ENCODE data around the gene IKZF5.

IKZF5 gene

DNA sequence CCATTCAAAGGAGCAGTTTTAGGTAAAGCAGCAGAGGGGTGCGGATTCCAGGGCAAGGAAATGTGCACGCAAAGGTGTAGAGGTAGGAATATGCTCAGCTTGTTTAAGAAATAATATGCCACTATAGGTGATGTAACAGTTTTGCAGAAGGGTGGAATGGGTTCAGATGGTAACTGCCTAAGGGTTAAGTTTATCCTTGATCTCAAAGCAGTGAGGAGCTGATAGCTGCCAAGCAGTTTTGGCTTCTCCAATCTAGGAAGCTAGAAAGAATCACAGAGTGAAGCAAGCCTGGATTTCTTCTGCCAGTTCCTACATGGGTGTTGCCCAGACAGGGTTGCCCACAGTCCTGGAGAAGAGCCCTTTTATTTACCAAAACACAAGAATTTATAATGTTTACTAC, 6.2 kb upstream of the IKZF5 start:
- H3K4me3 ChIP-seq (ENCODE audit: low read depth, low read length), result no peak overlapping the region
- TF ChIP-seq, protein P1, sequence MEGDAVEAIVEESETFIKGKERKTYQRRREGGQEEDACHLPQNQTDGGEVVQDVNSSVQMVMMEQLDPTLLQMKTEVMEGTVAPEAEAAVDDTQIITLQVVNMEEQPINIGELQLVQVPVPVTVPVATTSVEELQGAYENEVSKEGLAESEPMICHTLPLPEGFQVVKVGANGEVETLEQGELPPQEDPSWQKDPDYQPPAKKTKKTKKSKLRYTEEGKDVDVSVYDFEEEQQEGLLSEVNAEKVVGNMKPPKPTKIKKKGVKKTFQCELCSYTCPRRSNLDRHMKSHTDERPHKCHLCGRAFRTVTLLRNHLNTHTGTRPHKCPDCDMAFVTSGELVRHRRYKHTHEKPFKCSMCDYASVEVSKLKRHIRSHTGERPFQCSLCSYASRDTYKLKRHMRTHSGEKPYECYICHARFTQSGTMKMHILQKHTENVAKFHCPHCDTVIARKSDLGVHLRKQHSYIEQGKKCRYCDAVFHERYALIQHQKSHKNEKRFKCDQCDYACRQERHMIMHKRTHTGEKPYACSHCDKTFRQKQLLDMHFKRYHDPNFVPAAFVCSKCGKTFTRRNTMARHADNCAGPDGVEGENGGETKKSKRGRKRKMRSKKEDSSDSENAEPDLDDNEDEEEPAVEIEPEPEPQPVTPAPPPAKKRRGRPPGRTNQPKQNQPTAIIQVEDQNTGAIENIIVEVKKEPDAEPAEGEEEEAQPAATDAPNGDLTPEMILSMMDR (IDR thresholded peaks at IDR 0.05; ENCODE audit: borderline replicate concordance, insufficient read depth, low read depth, low read length), result no peak

- no peak overlapping the region for H3K4me3 ChIP-seq (ENCODE audit: low read depth, low read length)
- TF ChIP-seq, protein P1 (IDR thresholded peaks at IDR 0.05; ENCODE audit: borderline replicate concordance, insufficient read depth, low read depth, low read length), result no peak
Observed at GRCh38 chr10:123013456-123014419, 5.1 kb upstream of the IKZF5 start.

GRCh38 chr10:123011987-123012386, 3.4 kb upstream of the IKZF5 start:
- H3K4me3 ChIP-seq (ENCODE audit: low read depth, low read length), result no peak overlapping the region
- TF ChIP-seq, protein P1 (IDR thresholded peaks at IDR 0.05; ENCODE audit: borderline replicate concordance, insufficient read depth, low read depth, low read length), result no peak

GRCh38 chr10:123009105-123009820, 668 bp upstream of the IKZF5 start:
- TF ChIP-seq, protein P1 (IDR thresholded peaks at IDR 0.05; ENCODE audit: borderline replicate concordance, insufficient read depth, low read depth, low read length), result no peak
- H3K4me3 ChIP-seq (ENCODE audit: low read depth, low read length), result peak overlapping the region; percentile 86

GRCh38 chr10:123007558-123008354, 839 bp downstream of the IKZF5 start:
- H3K4me3 ChIP-seq (ENCODE audit: low read depth, low read length), result peak overlapping the region; percentile 85
- TF ChIP-seq, protein P1 (IDR thresholded peaks at IDR 0.05; ENCODE audit: borderline replicate concordance, insufficient read depth, low read depth, low read length), result no peak

DNA sequence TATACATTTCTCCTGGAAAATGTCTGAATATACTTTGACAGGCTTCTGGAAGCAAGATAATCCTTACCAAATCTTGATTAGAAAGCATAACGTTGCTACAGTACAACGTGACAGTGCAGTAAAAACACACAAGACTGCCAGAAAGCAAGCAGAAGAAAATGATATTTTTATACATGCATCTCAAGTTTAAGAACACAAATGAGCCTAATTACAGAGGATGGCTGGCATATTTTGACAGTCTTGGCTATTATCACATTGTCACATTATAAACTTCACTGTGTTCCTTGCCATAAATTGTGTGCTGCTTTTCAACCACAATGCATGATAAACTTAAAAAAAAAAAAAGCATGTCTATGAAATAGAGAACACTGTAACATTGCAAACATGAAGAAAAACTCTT, 4.3 kb downstream of the IKZF5 start:
- no peak overlapping the region for H3K4me3 ChIP-seq (ENCODE audit: low read depth, low read length)
- TF ChIP-seq, protein P1 (IDR thresholded peaks at IDR 0.05; ENCODE audit: borderline replicate concordance, insufficient read depth, low read depth, low read length), result no peak
